ES-I3 (cell line): ENCODE results near the gene SDK1.

Experiments used
- H3K36me3 ChIP-seq: 2 replicates; pipeline ENCODE4 v1.6.1; 2013; ENCODE audit warnings: mild to moderate bottlenecking, low read length, control low read depth, moderate library complexity; ENCODE audit not compliant: insufficient read depth
- H3K4me1 ChIP-seq: 2 replicates; pipeline ENCODE4 v1.6.1; 2013; ENCODE audit warnings: mild to moderate bottlenecking, control low read depth, low read length; ENCODE audit not compliant: insufficient read depth
- H3K9ac ChIP-seq: 2 replicates; pipeline ENCODE4 v1.6.1; 2013; ENCODE audit warnings: low read depth, mild to moderate bottlenecking, low read length, moderate library complexity
- H3K9me3 ChIP-seq: 2 replicates; pipeline ENCODE4 v1.6.1; 2013; ENCODE audit warnings: mild to moderate bottlenecking, low read length, moderate library complexity; ENCODE audit not compliant: control insufficient read depth, insufficient read depth

Gene SDK1

DNA sequence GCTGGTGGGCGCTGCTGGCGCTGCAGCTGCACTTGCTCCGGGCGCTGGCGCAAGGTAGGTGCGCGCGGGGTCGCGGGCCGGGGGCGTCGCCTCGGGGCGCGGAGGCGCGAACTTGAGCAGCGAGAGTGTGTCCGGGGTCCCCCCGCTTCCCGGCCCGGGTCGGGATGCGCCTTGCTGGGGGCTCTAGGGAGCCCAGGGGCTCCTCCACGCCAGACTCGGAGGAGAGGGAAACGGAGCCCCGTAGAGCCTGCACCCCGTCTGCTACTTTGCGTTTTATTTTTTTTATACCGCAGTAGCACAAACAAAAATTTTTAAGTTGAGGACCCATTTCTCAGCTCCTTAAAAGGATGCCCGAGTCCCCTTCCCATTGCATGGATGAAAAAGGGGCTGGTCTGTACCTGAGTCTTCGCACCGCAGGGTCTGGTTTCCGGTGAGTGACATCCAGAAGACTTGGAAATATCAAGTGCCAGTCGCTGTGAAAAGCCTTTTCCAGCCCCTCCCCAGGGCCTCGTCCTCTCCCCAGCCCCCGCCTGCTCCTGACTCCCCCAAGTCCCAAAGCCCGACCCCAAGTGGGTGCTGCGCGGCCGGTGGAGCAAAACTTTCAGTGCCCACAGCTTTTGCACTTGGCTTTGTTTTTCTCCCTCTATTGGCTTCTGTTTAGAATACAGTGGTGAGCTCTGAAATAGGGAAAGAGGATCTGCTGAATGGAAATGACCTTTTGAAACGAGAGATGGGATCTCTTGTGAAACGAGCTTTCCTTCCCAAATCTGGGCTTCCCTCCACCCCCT lies 973 bp downstream of the SDK1 start:
- Histone ChIP-seq H3K9me3 (no peaks in the 10 kb centered on the region), H3K4me1 (no peaks in the 10 kb centered on the region), H3K9ac (peak overlapping the region; percentile 54; the same call in 1 of the 2 replicates), H3K36me3 (no peaks in the 10 kb centered on the region)

DNA sequence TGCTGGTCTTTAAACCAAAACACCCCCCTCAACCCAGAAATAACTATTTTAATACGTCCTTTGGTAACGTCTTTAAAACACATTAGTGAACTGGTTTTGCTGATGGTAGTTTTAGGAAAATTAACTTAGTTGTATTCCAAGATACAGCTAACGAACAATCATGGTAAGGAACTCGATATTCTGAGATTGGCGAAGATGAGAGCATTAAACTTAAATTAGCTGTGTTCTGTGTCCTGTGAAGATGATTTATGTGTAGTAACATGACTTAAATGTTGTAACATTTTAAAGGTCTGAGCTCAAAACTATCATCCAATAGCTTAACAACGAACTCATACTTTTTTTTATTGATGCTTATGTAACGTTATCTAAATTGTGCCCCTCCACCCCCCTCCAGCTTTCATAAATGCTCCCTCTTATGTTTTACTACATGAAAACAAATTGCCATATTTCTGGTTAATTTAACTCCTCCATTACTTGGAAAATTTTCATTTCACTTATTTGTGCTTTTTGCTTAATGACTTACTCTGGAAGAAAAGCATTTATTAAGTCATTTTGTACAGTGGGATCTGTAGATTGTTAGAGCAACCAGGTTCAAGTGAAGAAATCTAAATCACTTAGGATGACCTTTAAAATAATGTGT lies 1.7 kb downstream of the SDK1 start:
- H3K36me3 ChIP-seq, result no peaks in the 10 kb centered on the region
- 0 out of 2 replicates have a peak overlapping the region, but pooled peaks have one; percentile 54 for H3K9ac ChIP-seq
- H3K4me1 ChIP-seq, result no peaks in the 10 kb centered on the region
- no peaks in the 10 kb centered on the region for H3K9me3 ChIP-seq

DNA sequence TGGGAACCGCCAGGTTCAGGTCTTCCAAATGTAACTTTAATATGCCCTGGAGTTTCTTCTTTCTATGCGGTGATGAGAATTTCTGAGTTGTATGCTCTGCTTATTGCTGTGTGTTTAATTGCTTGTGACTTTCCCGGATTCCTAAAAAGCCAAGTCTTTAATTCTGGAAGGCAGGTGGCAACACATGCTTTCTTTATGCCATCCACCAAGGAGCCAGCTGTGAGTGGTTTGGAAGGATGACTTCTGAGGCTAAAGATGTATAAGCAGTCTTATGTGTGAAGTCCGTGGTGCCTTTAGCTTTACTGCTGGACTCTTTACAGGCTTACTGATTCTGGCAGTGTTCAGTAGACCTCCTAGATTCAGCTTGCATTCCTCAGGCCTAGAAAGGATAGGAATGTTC lies 3.1 kb downstream of the SDK1 start:
- Histone ChIP-seq H3K9me3 (no peaks in the 10 kb centered on the region), H3K36me3 (no peaks in the 10 kb centered on the region), H3K4me1 (no peaks in the 10 kb centered on the region), H3K9ac (no peak overlapping the region)

DNA sequence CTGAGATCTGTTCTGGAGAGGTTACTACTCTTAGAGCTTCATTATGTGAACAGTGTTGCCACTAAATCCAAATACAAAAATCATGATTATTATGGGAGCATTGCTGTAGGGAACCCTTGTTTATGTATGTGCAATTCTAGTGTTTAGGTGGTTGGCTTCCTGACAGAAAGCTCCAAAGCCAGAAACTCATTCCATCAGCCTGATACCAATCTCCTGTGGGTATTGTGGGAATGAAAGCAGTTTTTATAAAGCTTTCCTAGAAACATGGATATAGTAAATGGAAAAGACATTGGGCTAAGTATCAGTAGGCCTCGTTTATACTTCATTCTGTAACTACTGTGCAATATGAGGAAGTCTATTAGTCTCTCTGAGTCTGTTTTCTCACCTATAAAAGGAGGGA lies 6.4 kb downstream of the SDK1 start:
- H3K9ac ChIP-seq, result no peak overlapping the region
- no peaks in the 10 kb centered on the region for H3K36me3 ChIP-seq
- no peaks in the 10 kb centered on the region for H3K4me1 ChIP-seq
- no peaks in the 10 kb centered on the region for H3K9me3 ChIP-seq

DNA sequence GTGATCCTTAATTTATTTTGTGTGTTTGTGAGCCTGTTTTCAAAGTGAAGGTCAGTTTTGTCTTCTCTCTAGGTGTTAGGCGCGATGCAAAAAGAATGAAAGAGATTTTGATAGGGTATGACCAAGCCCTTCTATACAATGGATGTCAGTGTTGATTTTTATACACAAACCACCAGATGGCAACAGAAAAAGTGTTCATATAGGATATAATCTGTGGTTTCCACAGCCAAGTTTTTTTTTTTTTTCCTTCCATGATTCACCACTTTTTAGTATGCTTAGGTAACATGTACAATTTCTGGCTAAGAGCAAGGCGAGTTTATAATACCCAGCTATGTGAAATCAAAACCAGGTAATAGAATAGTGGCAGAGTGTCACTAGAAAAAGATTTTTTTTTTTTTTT lies 8.1 kb downstream of the SDK1 start:
- Histone ChIP-seq H3K9me3 (no peaks in the 10 kb centered on the region), H3K9ac (no peak overlapping the region), H3K36me3 (no peaks in the 10 kb centered on the region), H3K4me1 (no peaks in the 10 kb centered on the region)

DNA sequence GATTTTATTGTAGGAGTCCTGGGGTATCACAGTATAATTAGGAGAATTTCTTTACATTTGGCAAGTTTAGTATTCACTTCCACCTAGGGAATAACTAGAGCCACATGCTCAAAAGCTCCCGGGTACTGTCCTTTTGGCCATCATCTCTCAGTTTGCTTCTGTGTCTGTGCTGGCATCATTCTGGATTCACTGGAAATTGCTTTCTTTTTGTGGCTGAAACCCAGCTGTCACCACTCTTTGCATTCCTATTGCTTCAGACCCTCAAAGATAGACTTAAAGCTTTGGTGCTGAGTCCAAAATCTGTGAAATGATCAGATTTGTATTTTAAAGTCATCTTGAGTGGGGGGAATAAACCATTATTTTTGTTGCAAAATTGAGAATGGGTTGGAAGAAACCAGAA lies 8.9 kb downstream of the SDK1 start:
- no peak overlapping the region for H3K9ac ChIP-seq
- H3K4me1 ChIP-seq, result no peaks in the 10 kb centered on the region
- H3K9me3 ChIP-seq, result no peaks in the 10 kb centered on the region
- H3K36me3 ChIP-seq, result no peaks in the 10 kb centered on the region

DNA sequence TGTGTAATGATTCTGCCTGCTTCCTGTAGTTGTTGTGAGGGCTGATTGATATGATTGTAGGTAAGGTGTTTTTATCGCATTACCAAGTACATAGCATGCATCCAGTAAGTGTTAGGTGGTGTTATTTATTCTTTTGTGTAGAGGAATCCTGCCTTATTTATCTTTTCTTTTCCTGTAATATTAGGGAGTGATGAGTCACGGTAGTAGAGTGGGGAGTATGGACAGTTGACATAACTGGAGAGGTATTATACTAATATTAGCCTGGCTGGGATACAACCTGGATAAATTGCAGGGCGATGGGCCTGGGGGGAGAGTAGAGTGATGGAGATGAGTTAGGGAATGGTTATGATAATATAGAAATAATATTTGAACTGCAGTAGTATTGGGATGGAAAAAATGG lies 9.8 kb downstream of the SDK1 start:
- no peaks in the 10 kb centered on the region for H3K36me3 ChIP-seq
- no peaks in the 10 kb centered on the region for H3K4me1 ChIP-seq
- H3K9ac ChIP-seq, result no peak overlapping the region
- H3K9me3 ChIP-seq, result no peaks in the 10 kb centered on the region

DNA sequence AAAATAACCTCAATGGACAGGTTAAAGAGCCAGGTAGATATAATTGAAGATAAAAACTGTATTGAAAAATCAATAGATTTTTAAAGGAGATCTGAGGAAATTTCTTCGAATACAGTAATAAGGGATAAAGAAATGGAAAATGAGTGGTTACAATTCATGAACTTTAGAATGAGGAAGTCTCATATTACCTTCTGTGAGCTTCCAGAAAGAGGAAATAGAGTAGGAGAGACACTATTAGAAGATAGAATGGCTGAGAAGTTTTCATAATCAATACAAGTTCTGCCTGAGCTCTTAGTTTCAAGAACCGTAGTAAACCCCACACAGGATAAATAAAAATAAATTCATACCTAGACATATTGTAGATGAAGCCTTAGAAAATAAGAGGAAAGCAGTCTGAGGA lies 11.5 kb downstream of the SDK1 start:
- H3K4me1 ChIP-seq, result no peaks in the 10 kb centered on the region
- H3K36me3 ChIP-seq, result no peaks in the 10 kb centered on the region
- no peaks in the 10 kb centered on the region for H3K9me3 ChIP-seq
- H3K9ac ChIP-seq, result no peak overlapping the region

DNA sequence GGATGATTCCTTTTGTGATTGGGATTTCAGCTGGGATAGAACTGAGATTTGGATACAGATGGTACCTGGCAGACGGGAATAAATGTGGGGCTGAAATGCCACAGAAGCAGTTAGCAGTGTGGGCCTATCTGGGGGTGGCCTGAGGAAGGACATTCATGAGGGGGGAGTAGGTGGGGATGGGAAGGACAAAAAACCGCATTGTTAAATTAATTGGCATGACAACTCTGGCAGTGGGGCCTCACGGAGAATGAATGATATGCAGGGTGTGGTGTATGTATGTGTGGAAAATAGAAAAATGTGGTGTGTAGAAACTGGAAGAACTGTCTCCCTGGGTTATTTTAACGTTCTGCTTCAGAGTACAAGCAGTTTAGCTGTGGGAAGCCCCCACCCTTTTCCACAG lies 17.8 kb downstream of the SDK1 start:
- no peaks in the 10 kb centered on the region for H3K9me3 ChIP-seq
- no peak overlapping the region for H3K9ac ChIP-seq
- no peaks in the 10 kb centered on the region for H3K36me3 ChIP-seq
- peaks cover 8% of the 10 kb centered on the region; the same call in 1 of the 2 replicates for H3K4me1 ChIP-seq

DNA sequence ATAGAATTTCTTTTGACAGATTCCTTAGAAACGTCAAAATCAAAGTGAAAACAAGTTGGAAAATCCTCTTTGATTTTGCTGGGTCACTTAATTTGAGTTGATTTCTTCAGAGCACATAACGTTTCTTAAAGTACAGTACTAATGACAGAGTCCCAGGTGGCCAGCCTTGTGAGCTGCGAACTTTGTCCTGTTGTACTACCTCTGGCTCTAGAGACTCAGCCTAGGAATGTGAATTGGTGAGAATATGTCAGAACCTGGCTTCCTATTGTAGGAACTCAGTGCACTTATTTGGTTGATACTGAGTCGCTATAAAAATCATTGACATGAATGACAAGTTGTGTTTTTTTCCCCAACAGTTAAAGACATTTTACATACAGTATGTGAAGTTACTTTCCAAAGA lies 20.2 kb downstream of the SDK1 start:
- H3K36me3 ChIP-seq, result no peaks in the 10 kb centered on the region
- H3K9me3 ChIP-seq, result no peaks in the 10 kb centered on the region
- no peak overlapping the region for H3K9ac ChIP-seq
- H3K4me1 ChIP-seq, result peaks cover 8% of the 10 kb centered on the region; the same call in 1 of the 2 replicates

DNA sequence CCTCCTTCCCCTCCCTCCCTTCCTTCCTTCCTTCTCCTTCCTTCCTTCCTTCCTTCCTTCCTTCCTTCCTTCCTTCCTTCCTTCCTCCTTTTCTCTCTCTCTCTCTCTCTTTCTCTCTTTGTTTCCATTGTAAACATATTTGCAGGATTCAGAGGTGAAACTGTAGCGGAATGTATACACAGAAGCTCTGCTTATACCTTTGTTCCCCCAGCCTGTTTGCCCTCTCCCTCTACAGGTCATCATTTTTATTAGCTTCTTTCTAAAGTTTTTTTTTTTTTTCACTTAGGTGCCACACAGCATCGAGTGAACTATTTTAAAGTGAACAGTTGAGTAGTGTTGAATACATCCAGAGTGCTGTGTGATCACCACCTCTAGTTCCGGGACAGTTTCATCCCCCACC lies 20.7 kb downstream of the SDK1 start:
- no peak overlapping the region for H3K9ac ChIP-seq
- peaks cover 8% of the 10 kb centered on the region; the same call in 1 of the 2 replicates for H3K4me1 ChIP-seq
- no peaks in the 10 kb centered on the region for H3K9me3 ChIP-seq
- H3K36me3 ChIP-seq, result no peaks in the 10 kb centered on the region

DNA sequence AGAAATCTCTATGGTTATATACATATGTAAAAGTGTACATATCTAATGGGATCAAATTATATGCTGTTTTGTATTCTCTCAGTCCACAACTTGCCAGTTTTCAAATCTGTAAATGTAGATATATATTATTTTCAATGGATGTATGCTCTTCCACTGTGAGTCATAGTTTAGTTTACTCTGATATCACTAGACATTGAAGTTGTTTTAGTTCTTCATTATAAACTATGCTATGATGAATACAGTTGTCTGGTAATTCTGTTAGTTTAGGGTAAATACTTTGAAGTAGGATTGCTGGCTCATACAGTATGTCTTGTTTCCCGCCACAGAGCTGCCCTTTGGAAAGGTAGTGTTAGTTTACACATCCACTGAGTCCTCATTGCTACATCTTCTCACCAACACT lies 25.2 kb downstream of the SDK1 start:
- Histone ChIP-seq H3K9ac (no peak overlapping the region), H3K4me1 (no peaks in the 10 kb centered on the region)

DNA sequence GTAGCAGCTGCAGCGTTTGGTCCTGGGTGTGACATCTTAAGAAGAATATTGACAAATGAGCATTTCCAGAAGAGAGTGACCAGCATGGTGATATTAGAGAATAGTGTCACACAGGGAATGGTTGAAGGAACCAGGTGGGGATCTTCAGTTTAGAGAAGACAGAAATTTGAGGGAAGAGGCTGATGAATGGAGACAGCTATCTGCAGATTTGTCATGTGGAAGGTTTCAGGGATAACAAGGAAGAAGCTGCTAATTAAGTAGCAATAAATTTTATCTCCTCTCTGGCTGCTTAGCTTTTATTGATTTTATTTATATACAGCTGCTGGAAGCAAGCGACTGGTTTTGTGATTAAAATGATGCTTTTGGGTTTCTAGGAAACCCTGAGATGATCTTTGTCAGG lies 26.0 kb downstream of the SDK1 start:
- H3K9me3 ChIP-seq, result no peaks in the 10 kb centered on the region
- H3K9ac ChIP-seq, result no peak overlapping the region
- no peaks in the 10 kb centered on the region for H3K4me1 ChIP-seq
- H3K36me3 ChIP-seq, result no peaks in the 10 kb centered on the region

More for the DNA sequence above, 25.2 kb downstream of the SDK1 start:
- Histone ChIP-seq H3K9me3 (no peaks in the 10 kb centered on the region), H3K36me3 (no peaks in the 10 kb centered on the region)

DNA sequence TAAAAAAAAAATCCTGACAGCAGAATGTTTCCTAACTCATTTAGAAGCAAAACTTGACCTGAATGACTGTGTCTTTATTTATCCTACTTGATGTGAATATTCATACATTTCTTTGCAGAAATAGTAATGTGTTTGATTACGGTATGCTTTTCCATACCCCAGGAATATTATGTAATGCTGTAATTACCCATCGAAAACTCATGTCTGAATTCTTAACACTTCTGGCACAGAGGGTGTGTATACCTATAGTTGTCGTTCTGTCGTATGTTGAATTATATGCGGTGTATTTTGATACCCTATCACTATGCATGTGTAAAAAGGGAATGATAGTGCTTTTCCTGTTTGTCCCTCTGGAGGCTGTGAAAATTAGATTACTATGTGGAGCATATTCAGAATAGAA lies 26.6 kb downstream of the SDK1 start:
- Histone ChIP-seq H3K9me3 (no peaks in the 10 kb centered on the region), H3K36me3 (no peaks in the 10 kb centered on the region), H3K4me1 (no peaks in the 10 kb centered on the region), H3K9ac (no peak overlapping the region)

DNA sequence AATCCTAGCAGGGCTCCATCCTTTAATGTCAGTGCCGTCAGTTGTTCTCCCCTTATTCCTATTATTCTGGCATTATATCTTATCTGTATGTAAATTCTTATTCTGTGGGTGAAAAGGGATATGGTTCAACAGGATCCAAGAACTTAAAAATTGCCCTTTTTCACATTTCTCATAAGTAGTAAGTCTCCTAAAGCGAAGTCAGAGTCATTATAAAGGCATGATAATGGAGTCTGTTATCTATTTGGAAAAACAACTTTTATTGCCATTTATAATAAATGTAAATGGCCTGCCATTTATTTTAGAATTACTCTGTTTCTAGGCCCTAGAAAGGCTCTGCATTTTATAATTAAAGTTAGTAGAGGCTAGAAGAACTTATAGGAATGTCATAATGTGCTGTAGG lies 31.3 kb downstream of the SDK1 start:
- H3K9me3 ChIP-seq, result no peaks in the 10 kb centered on the region
- no peak overlapping the region for H3K9ac ChIP-seq
- no peaks in the 10 kb centered on the region; the same call in 1 of the 2 replicates for H3K4me1 ChIP-seq
- H3K36me3 ChIP-seq, result no peaks in the 10 kb centered on the region
